Hepatocyte (in vitro differentiated cells): ENCODE measurements around the gene ABCB11. TPM values are rescaled to one million over a fixed set of nuclear protein-coding genes. Genes with fewer than 3 reads are reported as not detected.

Experiments used
- DNase-seq: peaks from one replicate; pipeline ENCODE4 v3.0.0-alpha.2; 2016; ENCODE audit warnings: low spot score
- H2AFZ ChIP-seq: fragments of 200-600 bp; sonication (generic); 2 replicates; pipeline ENCODE4 v1.6.0; 2016; ENCODE audit warnings: antibody characterized with exemption, mild to moderate bottlenecking
- H3K27ac ChIP-seq: fragments of 200-600 bp; sonication (generic); 2 replicates; pipeline ENCODE4 v1.5.1; 2016; ENCODE audit warnings: mild to moderate bottlenecking
- H3K27me3 ChIP-seq: fragments of 200-600 bp; sonication (generic); 2 replicates; pipeline ENCODE4 v1.6.1; 2016
- H3K36me3 ChIP-seq: fragments of 200-600 bp; sonication (generic); replicated peaks from 2 replicates; pipeline ENCODE4 v1.5.1; 2016; ENCODE audit warnings: low read depth; ENCODE audit not compliant: insufficient read depth
- H3K4me1 ChIP-seq: fragments of 200-600 bp; sonication (generic); 2 replicates; pipeline ENCODE4 v1.5.1; 2016; ENCODE audit warnings: mild to moderate bottlenecking, moderate library complexity; ENCODE audit not compliant: insufficient read depth
- H3K4me2 ChIP-seq: fragments of 200-600 bp; sonication (generic); 2 replicates; pipeline ENCODE4 v1.6.0; 2016
- H3K4me3 ChIP-seq: fragments of 200-600 bp; sonication (generic); 2 replicates; pipeline ENCODE4 v1.5.1; 2016; ENCODE audit warnings: mild to moderate bottlenecking
- H3K79me2 ChIP-seq: fragments of 200-600 bp; sonication (generic); 2 replicates; pipeline ENCODE4 v1.6.0; 2017; ENCODE audit warnings: mild to moderate bottlenecking
- H3K9me2 ChIP-seq: fragments of 200-600 bp; sonication (generic); replicated peaks from 2 replicates; pipeline ENCODE4 v1.6.0; 2017; ENCODE audit warnings: mild to moderate bottlenecking; ENCODE audit not compliant: insufficient read depth
- H3K9me3 ChIP-seq: fragments of 200-600 bp; sonication (generic); 2 replicates; pipeline ENCODE4 v1.5.1; 2016; ENCODE audit warnings: low read depth, mild to moderate bottlenecking
- H4K20me1 ChIP-seq: fragments of 200-600 bp; sonication (generic); 2 replicates; pipeline ENCODE4 v1.6.0; 2016; ENCODE audit warnings: mild to moderate bottlenecking; ENCODE audit not compliant: insufficient read depth, poor library complexity, severe bottlenecking
- CTCF ChIP-seq: fragments of 200-600 bp; sonication (generic); IDR thresholded peaks from 2 replicates; pipeline ENCODE4 v1.5.1; 2016; ENCODE audit warnings: antibody characterized with exemption, mild to moderate bottlenecking; ENCODE audit not compliant: poor library complexity
- EZH2 ChIP-seq: fragments of 200-600 bp; sonication (generic); IDR thresholded peaks from 2 replicates; pipeline ENCODE4 v1.6.1; 2016; ENCODE audit warnings: antibody characterized with exemption, mild to moderate bottlenecking, borderline replicate concordance
- EZH2phosphoT487 ChIP-seq: fragments of 200-600 bp; sonication (generic); IDR thresholded peaks from one replicate; pipeline ENCODE4 v1.6.1; 2018; ENCODE audit warnings: antibody characterized with exemption, mild to moderate bottlenecking, low read depth, moderate library complexity; ENCODE audit not compliant: unreplicated experiment, severe bottlenecking
- WGBS: methylation state at CpG from one replicate; pipeline ENCODE4 v1.1.6; 2016; ENCODE audit warnings: low lambda C conversion rate; ENCODE audit errors: missing lambda C conversion rate; 5-methylcytosine and 5-hydroxymethylcytosine counted together
- polyA plus RNA-seq: library from polyadenylated mRNA; unstranded; fragments of >200 nt; fragmentation: Nextera tagmentation; extraction: Ambion mirVana; gene quantifications from 2 replicates; pipeline ENCODE4 v1.2.1, GENCODE V29; 2016
- total RNA-seq: library from RNA; depleted of rRNA; stranded (reverse); fragments of >200 nt; gene quantifications from 2 replicates; pipeline ENCODE4 v1.2.3, GENCODE V29; 2014

Gene ABCB11
- total and polyA plus RNA-seq, 2 experiments from 2014 or later, result 2.0 to 9.2 TPM

GRCh38 chr2:168920504-168921157 is 110.5 kb downstream of the ABCB11 start:
- H3K79me2 ChIP-seq, result no peaks in the 10 kb centered on the region
- WGBS, result 21% methylated on average over 4 of the region's 4 CpGs
- H2AFZ ChIP-seq, result no peak overlapping the region
- H3K27me3 ChIP-seq, result no peaks in the 10 kb centered on the region
- H3K4me2 ChIP-seq, result no peak overlapping the region
- H3K4me1 ChIP-seq, result no peaks in the 10 kb centered on the region
- H4K20me1 ChIP-seq, result no peaks in the 10 kb centered on the region
- TF ChIP-seq EZH2 (no peak), EZH2phosphoT487 (no peak), CTCF (peak; percentile 58)
- H3K36me3 ChIP-seq, result no peaks in the 10 kb centered on the region
- H3K9me3 ChIP-seq, result no peaks in the 10 kb centered on the region
- H3K4me3 ChIP-seq, result no peak overlapping the region
- no peaks in the 10 kb centered on the region for H3K9me2 ChIP-seq
- DNase-seq, result peak; percentile 58
- H3K27ac ChIP-seq, result no peak overlapping the region

DNA sequence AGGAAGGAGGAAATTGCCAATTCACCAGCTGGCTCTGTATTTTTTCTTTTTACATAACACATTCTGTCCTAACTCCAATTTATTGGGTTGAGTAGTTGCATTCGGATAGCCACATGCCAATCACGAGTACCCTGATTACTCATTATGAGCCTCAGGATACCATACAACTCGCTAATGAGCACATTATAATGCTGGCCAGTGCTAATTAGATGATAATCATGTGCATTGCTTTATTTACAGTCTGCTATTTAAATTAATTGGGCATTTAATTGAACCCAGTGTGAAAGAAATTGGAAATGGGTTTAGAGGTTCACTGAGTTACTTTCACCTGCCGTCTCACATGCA is 114.8 kb downstream of the ABCB11 start:
- peaks cover 10% of the 10 kb centered on the region for H3K27me3 ChIP-seq
- no peaks in the 10 kb centered on the region for H3K36me3 ChIP-seq
- no peak overlapping the region for H3K27ac ChIP-seq
- H3K4me3 ChIP-seq, result no peak overlapping the region
- no peak for DNase-seq
- no peaks in the 10 kb centered on the region for H3K79me2 ChIP-seq
- H3K9me3 ChIP-seq, result no peaks in the 10 kb centered on the region
- TF ChIP-seq EZH2 (no peak), CTCF (no peak), EZH2phosphoT487 (no peak)
- H3K4me1 ChIP-seq, result no peaks in the 10 kb centered on the region
- 89% methylated on average over 4 of the region's 4 CpGs for WGBS
- H3K9me2 ChIP-seq, result no peaks in the 10 kb centered on the region
- no peak overlapping the region for H3K4me2 ChIP-seq
- no peaks in the 10 kb centered on the region for H4K20me1 ChIP-seq
- no peak overlapping the region for H2AFZ ChIP-seq

GRCh38 chr2:168915441-168916330 is 115.4 kb downstream of the ABCB11 start:
- TF ChIP-seq EZH2 (no peak), CTCF (no peak), EZH2phosphoT487 (no peak)
- H3K4me2 ChIP-seq, result no peak overlapping the region
- 90% methylated on average over 3 of the region's 3 CpGs for WGBS

More at GRCh38 chr2:168915441-168916330, 115.4 kb downstream of the ABCB11 start:
- no peaks in the 10 kb centered on the region for H4K20me1 ChIP-seq
- H3K79me2 ChIP-seq, result no peaks in the 10 kb centered on the region
- H3K4me1 ChIP-seq, result no peaks in the 10 kb centered on the region
- H3K9me3 ChIP-seq, result no peaks in the 10 kb centered on the region
- H3K4me3 ChIP-seq, result no peak overlapping the region
- H3K27me3 ChIP-seq, result peaks cover 13% of the 10 kb centered on the region
- H3K36me3 ChIP-seq, result no peaks in the 10 kb centered on the region
- no peak overlapping the region for H2AFZ ChIP-seq
- no peak overlapping the region for H3K27ac ChIP-seq
- H3K9me2 ChIP-seq, result no peaks in the 10 kb centered on the region
- DNase-seq, result no peak
